ENCODE data around the gene RELT. TPM values are rescaled to one million over a fixed set of nuclear protein-coding genes. Genes with fewer than 3 reads are reported as not detected.

The RELT gene
- total RNA-seq, 2 donors from 2014 or later = 0.33 to 0.52 TPM

DNA sequence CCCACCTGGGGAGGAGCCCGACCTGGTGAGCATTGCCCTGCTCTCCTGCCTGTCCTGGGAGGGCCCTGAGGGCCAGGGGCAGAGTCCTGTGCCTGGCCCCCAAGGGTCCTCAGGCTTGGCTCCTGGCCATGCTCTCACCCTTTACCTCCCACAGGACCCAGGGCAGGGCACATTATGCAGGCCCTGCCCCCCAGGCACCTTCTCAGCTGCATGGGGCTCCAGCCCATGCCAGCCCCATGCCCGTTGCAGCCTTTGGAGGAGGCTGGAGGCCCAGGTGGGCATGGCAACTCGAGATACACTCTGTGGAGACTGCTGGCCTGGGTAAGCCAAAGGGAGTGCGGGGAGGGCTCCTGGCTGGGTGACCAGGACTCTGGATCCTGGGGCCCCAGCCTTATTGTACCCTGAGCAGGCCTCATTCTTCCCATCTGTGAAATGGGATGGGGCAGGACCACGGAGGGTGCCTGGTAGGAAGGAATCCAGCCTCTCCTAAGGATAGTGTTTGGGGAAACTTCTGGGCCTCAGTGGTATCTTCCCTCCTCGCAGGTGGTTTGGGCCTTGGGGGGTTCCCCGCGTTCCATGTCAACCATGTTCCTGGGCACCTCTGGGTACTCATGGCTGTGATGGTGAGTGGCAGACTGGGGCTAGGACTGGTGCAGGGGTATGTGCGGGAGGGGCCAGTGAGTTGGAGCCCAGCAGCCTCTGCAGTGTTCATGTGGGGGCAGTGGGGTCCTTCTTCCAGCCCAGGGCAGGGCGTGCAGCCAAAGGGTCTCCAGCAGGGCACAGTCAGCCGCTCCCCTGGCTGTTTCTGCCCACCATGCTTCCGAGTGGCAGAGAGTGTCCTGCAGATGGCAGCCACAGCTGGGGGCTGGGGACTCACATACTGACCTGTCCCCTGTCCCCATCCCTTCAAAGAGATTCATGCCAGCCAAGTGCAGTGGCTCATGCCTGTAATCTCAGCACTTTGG, 14.7 kb downstream of the RELT start:
- Histone ChIP-seq H3K27me3 (no peaks in the 10 kb centered on the region), H3K4me3 (no peak overlapping the region), H3K36me3 (replicated peaks in 1 of 2; ENCODE audit: insufficient read depth in 1 of 2, low read depth in 2 of 2) (no peaks in the 10 kb centered on the region), H3K9me3 (no peaks in the 10 kb centered on the region), H3K4me1 (peaks cover 7% of the 10 kb centered on the region), H3K27ac (no peak overlapping the region)
- 83 to 92% methylated on average over 9 to 12 of the region's 12 CpGs for WGBS, 2 donors
- no peak for DNase-seq
- ATAC-seq = no peak
- intact Hi-C loops (cut with DNase I) = loop anchor here (5.0 to 10.0 kb wide), 2 partner anchors 34 to 96 kb away; no protein-coding TSS in a partner anchor
- TF ChIP-seq POLR2A (IDR thresholded peaks at IDR 0.05) = no peak
- TF ChIP-seq, protein P1, sequence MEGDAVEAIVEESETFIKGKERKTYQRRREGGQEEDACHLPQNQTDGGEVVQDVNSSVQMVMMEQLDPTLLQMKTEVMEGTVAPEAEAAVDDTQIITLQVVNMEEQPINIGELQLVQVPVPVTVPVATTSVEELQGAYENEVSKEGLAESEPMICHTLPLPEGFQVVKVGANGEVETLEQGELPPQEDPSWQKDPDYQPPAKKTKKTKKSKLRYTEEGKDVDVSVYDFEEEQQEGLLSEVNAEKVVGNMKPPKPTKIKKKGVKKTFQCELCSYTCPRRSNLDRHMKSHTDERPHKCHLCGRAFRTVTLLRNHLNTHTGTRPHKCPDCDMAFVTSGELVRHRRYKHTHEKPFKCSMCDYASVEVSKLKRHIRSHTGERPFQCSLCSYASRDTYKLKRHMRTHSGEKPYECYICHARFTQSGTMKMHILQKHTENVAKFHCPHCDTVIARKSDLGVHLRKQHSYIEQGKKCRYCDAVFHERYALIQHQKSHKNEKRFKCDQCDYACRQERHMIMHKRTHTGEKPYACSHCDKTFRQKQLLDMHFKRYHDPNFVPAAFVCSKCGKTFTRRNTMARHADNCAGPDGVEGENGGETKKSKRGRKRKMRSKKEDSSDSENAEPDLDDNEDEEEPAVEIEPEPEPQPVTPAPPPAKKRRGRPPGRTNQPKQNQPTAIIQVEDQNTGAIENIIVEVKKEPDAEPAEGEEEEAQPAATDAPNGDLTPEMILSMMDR (IDR thresholded peaks at IDR 0.05) = no peak

DNA sequence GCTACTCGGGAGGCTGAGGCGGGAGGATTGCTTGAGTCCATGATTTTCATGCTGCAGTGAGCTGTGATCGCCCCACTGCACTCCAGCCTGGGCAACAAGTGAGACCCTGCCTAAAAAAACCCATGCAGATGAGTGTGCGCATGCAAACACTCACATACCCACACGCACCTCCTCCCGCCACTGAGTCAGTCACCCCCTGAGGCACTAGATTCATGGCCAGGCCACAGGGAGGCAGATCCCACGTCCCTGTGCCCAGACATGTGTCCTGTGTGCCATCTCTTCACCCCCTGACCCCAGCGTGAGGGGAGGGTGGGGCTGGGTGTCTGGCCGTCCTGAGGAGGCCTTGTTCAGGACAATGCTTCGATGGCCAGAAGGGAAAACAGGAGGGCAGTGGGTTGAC, 15.5 kb downstream of the RELT start:
- WGBS, 2 donors = 89 to 90% methylated on average over 6 to 10 of the region's 10 CpGs
- DNase-seq = no peak
- no peaks in the 10 kb centered on the region for H3K36me3 ChIP-seq (replicated peaks in 1 of 2; ENCODE audit: insufficient read depth in 1 of 2, low read depth in 2 of 2)

DNA sequence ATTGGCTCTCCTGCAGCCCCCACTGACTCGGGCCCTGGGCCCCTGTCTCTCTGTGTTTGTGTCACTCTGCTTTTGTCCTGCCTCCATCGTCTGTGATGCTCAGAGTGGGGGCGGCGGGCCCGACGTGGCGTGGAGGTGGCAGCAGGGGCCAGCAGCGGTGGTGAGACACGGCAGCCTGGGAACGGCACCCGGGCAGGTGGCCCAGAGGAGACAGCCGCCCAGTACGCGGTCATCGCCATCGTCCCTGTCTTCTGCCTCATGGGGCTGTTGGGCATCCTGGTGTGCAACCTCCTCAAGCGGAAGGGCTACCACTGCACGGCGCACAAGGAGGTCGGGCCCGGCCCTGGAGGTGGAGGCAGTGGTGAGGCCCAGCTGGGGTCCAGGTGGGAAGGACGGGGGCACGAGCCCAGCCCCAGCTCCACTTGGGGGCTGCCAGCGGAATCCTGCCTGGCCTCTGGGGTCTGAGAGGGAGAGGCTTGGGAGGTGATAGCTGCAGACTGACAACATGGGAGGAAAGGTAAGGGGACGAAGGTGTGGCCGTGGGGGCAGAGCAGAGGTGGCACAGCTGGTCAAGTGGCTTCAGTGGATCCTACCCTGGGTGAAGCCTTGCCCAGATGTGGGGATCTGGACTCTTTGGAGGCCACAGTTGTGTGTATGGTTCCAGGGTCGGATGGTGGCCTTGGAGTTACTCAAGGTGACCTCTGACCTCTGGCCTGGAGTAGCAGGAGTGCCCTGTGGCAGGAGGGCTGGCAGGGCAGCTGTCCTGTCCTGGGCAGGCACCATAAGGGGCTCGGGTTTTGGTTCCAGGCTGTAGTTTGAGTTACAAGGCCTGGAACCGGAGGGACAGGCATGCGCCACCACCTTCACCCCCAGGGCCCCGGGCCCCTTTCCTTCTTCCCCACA, 16.2 kb downstream of the RELT start:
- no peak for TF ChIP-seq POLR2A (IDR thresholded peaks at IDR 0.05)
- TF ChIP-seq, protein P1 (IDR thresholded peaks at IDR 0.05) = no peak
- ATAC-seq (no peak), DNase-seq (no peak)
- H3K27me3 ChIP-seq = no peaks in the 10 kb centered on the region
- H3K4me3 ChIP-seq = no peak overlapping the region
- no peaks in the 10 kb centered on the region for H3K9me3 ChIP-seq
- H3K36me3 ChIP-seq (replicated peaks in 1 of 2; ENCODE audit: insufficient read depth in 1 of 2, low read depth in 2 of 2) = no peaks in the 10 kb centered on the region
- intact Hi-C loops (cut with DNase I) = loop anchor here (5.0 to 10.0 kb wide), 2 partner anchors 35 to 98 kb away; no protein-coding TSS in a partner anchor
- peaks cover 7% of the 10 kb centered on the region for H3K4me1 ChIP-seq
- 87 to 89% methylated on average over 14 to 25 of the region's 31 CpGs for WGBS, 2 donors
- no peak overlapping the region for H3K27ac ChIP-seq

More for the DNA sequence above, 15.5 kb downstream of the RELT start:
- no peak overlapping the region for H3K4me3 ChIP-seq
- H3K27me3 ChIP-seq = no peaks in the 10 kb centered on the region
- no peak for ATAC-seq
- no peaks in the 10 kb centered on the region for H3K9me3 ChIP-seq
- intact Hi-C loops (cut with DNase I) = loop anchor here (5.0 to 10.0 kb wide), 2 partner anchors 34 to 97 kb away; no protein-coding TSS in a partner anchor
- H3K4me1 ChIP-seq = peaks cover 7% of the 10 kb centered on the region
- no peak for TF ChIP-seq POLR2A (IDR thresholded peaks at IDR 0.05)
- TF ChIP-seq, protein P1 (IDR thresholded peaks at IDR 0.05) = no peak
- H3K27ac ChIP-seq = no peak overlapping the region

DNA sequence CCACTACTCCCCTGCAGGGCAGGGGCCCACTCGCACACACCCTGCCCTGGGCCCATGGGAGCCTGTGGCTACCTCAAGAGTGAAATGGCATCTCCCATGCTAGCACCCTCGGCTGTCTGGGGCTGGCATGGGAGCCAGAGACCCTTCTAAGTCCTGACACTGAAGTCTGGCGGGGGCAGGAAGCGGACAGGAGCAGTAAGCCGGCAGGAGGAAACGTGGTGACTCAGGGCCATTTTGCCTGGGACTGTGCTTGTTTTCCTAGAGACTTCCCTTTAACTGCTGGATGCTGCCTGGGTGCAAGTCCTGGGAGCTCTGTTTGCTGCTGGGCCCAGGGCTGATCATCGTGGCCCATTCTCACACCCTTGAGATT, 16.8 kb downstream of the RELT start:
- 88 to 90% methylated on average over 6 to 7 of the region's 7 CpGs for WGBS, 2 donors
- DNase-seq (no peak), ATAC-seq (no peak)
- Histone ChIP-seq H3K27ac (no peak overlapping the region), H3K36me3 (replicated peaks in 1 of 2; ENCODE audit: insufficient read depth in 1 of 2, low read depth in 2 of 2) (no peaks in the 10 kb centered on the region), H3K4me1 (peaks cover 7% of the 10 kb centered on the region), H3K27me3 (no peaks in the 10 kb centered on the region), H3K4me3 (no peak overlapping the region), H3K9me3 (no peaks in the 10 kb centered on the region)
- intact Hi-C loops (cut with DNase I) = loop anchor here (5.0 to 10.0 kb wide), 2 partner anchors 36 to 98 kb away; no protein-coding TSS in a partner anchor
- TF ChIP-seq, protein P1 (IDR thresholded peaks at IDR 0.05) = no peak
- TF ChIP-seq POLR2A (IDR thresholded peaks at IDR 0.05) = no peak
